ENCODE data around the gene C2orf15. TPM values are rescaled to one million over a fixed set of nuclear protein-coding genes. Genes with fewer than 3 reads are reported as not detected.

C2orf15 gene
- polyA plus RNA-seq, 1 donor from 2014 or later = 12.8 TPM

Small RNAs within 50 kb of the gene (small RNA-seq; reads per million reads assigned to genes)
- 0 reads per million in 3 experiments for gene AC092587.1

Other genes starting within 250 kb of the C2orf15 start
- 0.85 and 1.6 TPM in 2 replicates for gene CRACDL, start 205.5 kb upstream of the C2orf15 start, polyA plus RNA-seq
- 8.0 and 12.5 TPM in 2 replicates for gene TSGA10, start 13.2 kb downstream of the C2orf15 start, polyA plus RNA-seq
- gene LIPT1, start 13.3 kb downstream of the C2orf15 start, polyA plus RNA-seq = 2.8 and 6.1 TPM in 2 replicates
- 83.1 and 87.7 TPM in 2 replicates for gene MITD1, start 39.4 kb downstream of the C2orf15 start, polyA plus RNA-seq
- gene MRPL30, start 39.5 kb downstream of the C2orf15 start, polyA plus RNA-seq = 43.1 and 49.0 TPM in 2 replicates
- not detected in 2 replicates for gene LYG2, start 114.0 kb downstream of the C2orf15 start, polyA plus RNA-seq
- gene LYG1, start 159.5 kb downstream of the C2orf15 start, polyA plus RNA-seq = 2.8 and 6.8 TPM in 2 replicates
- gene TXNDC9, start 194.6 kb downstream of the C2orf15 start, polyA plus RNA-seq = 88.1 and 90.5 TPM in 2 replicates
- gene EIF5B, start 195.7 kb downstream of the C2orf15 start, polyA plus RNA-seq = 8.0 and 12.6 TPM in 2 replicates